ENCODE measurements around the gene CAMKMT. TPM values are rescaled to one million over a fixed set of nuclear protein-coding genes. Genes with fewer than 3 reads are reported as not detected.

Gene CAMKMT
- total and polyA plus RNA-seq, 8 donors, result 1.4 to 27.4 (median 6.2) TPM

GRCh38 chr2:44450806-44451205 lies 89.1 kb downstream of the CAMKMT start:
- no peak for TF ChIP-seq CTCF (IDR thresholded peaks at IDR 0.05)
- TF ChIP-seq EP300 (IDR thresholded peaks at IDR 0.05), result no peak
- no peak for TF ChIP-seq POLR2A (IDR thresholded peaks at IDR 0.05)
- TF ChIP-seq POLR2AphosphoS5 (IDR thresholded peaks at IDR 0.05), result no peak
- Histone ChIP-seq H3K27me3 (no peaks in the 10 kb centered on the region), H3K27ac (no peak overlapping the region), H3K36me3 (no peaks in the 10 kb centered on the region), H3K4me1 (peaks cover 0 to 6% (median 0%) of the 10 kb centered on the region in 4 donors), H3K4me3 (no peak overlapping the region), H3K9me3 (no peaks in the 10 kb centered on the region)
- no peak for DNase-seq
- intact Hi-C loops (cut with DNase I; ENCODE audit: low total_unique reads), result no loop called here

- no peak for DNase-seq
- no peaks in the 10 kb centered on the region for H3K27me3 ChIP-seq
- H3K4me3 ChIP-seq, result no peak overlapping the region
- intact Hi-C loops (cut with DNase I; ENCODE audit: low total_unique reads), result no loop called here
- no peaks in the 10 kb centered on the region for H3K9me3 ChIP-seq
- TF ChIP-seq POLR2A (IDR thresholded peaks at IDR 0.05), result no peak
- TF ChIP-seq POLR2AphosphoS5 (IDR thresholded peaks at IDR 0.05), result no peak
- no peak for TF ChIP-seq CTCF (IDR thresholded peaks at IDR 0.05)
- no peak for TF ChIP-seq EP300 (IDR thresholded peaks at IDR 0.05)
- 79 to 97% (median 90%) methylated on average over 1 of the region's 1 CpG for WGBS, 5 donors
- peaks cover 0 to 6% (median 0%) of the 10 kb centered on the region in 4 donors for H3K4me1 ChIP-seq
- no peaks in the 10 kb centered on the region for H3K36me3 ChIP-seq
- H3K27ac ChIP-seq, result no peak overlapping the region
Observed at GRCh38 chr2:44452069-44452583, 90.4 kb downstream of the CAMKMT start.

- TF ChIP-seq POLR2A (IDR thresholded peaks at IDR 0.05), result no peak
- no peak for TF ChIP-seq EP300 (IDR thresholded peaks at IDR 0.05)
- no peak for DNase-seq
- H3K27me3 ChIP-seq, result no peaks in the 10 kb centered on the region
- H3K4me1 ChIP-seq, result peaks cover 0 to 6% (median 0%) of the 10 kb centered on the region in 4 donors
- no peak overlapping the region for H3K4me3 ChIP-seq
- no peaks in the 10 kb centered on the region for H3K9me3 ChIP-seq
- no peak overlapping the region for H3K27ac ChIP-seq
- intact Hi-C loops (cut with DNase I; ENCODE audit: low total_unique reads), result no loop called here
- H3K36me3 ChIP-seq, result no peaks in the 10 kb centered on the region
- WGBS, 5 donors, result 95 to 100% (median 100%) methylated on average over 1 of the region's 1 CpG
Observed at GRCh38 chr2:44453259-44453658, 91.5 kb downstream of the CAMKMT start.

GRCh38 chr2:44455877-44456276 lies 94.1 kb downstream of the CAMKMT start:
- 44 to 65% (median 59%) methylated on average over 1 of the region's 1 CpG for WGBS, 5 donors
- Histone ChIP-seq H3K27me3 (no peaks in the 10 kb centered on the region), H3K36me3 (no peaks in the 10 kb centered on the region), H3K4me3 (no peak overlapping the region), H3K9me3 (no peaks in the 10 kb centered on the region), H3K4me1 (peaks cover 0 to 6% (median 0%) of the 10 kb centered on the region in 4 donors), H3K27ac (no peak overlapping the region)
- no peak for TF ChIP-seq EP300 (IDR thresholded peaks at IDR 0.05)
- no peak for TF ChIP-seq CTCF (IDR thresholded peaks at IDR 0.05)
- no peak for TF ChIP-seq POLR2A (IDR thresholded peaks at IDR 0.05)
- TF ChIP-seq POLR2AphosphoS5 (IDR thresholded peaks at IDR 0.05), result no peak
- intact Hi-C loops (cut with DNase I; ENCODE audit: low total_unique reads), result no loop called here
- DNase-seq, result no peak

- intact Hi-C loops (cut with DNase I; ENCODE audit: low total_unique reads), result no loop called here
- H3K36me3 ChIP-seq, result no peaks in the 10 kb centered on the region
- peaks cover 0 to 5% (median 0%) of the 10 kb centered on the region in 4 donors for H3K4me1 ChIP-seq
- no peak overlapping the region for H3K27ac ChIP-seq
- no peak for DNase-seq
- H3K9me3 ChIP-seq, result no peaks in the 10 kb centered on the region
- H3K4me3 ChIP-seq, result no peak overlapping the region
- no peaks in the 10 kb centered on the region for H3K27me3 ChIP-seq
- TF ChIP-seq CTCF (IDR thresholded peaks at IDR 0.05) (no peak), POLR2A (IDR thresholded peaks at IDR 0.05) (no peak), EP300 (IDR thresholded peaks at IDR 0.05) (no peak), POLR2AphosphoS5 (IDR thresholded peaks at IDR 0.05) (no peak)
Observed at GRCh38 chr2:44456946-44457345, 95.2 kb downstream of the CAMKMT start.
